NB4 (cell line): ENCODE results near the gene SOX6.

ENCODE experiments used
- POLR2A ChIP-seq: IDR thresholded peaks from 2 replicates; pipeline ENCODE4 v1.6.1; 2011; ENCODE audit warnings: mild to moderate bottlenecking; ENCODE audit not compliant: insufficient read length; ENCODE audit errors: extremely low read depth
- TF ChIP-seq, protein P1 (sequence below): IDR thresholded peaks from one replicate; pipeline ENCODE4 v1.5.1; 2012; ENCODE audit warnings: low read depth, low read length
- TF ChIP-seq, protein P2 (sequence below): IDR thresholded peaks from 2 replicates; pipeline ENCODE4 v1.6.1; 2011; ENCODE audit warnings: low read depth, low read length

GRCh38 chr11:16186680-16187079, 169.7 kb downstream of the SOX6 start:
- TF ChIP-seq, protein P1, sequence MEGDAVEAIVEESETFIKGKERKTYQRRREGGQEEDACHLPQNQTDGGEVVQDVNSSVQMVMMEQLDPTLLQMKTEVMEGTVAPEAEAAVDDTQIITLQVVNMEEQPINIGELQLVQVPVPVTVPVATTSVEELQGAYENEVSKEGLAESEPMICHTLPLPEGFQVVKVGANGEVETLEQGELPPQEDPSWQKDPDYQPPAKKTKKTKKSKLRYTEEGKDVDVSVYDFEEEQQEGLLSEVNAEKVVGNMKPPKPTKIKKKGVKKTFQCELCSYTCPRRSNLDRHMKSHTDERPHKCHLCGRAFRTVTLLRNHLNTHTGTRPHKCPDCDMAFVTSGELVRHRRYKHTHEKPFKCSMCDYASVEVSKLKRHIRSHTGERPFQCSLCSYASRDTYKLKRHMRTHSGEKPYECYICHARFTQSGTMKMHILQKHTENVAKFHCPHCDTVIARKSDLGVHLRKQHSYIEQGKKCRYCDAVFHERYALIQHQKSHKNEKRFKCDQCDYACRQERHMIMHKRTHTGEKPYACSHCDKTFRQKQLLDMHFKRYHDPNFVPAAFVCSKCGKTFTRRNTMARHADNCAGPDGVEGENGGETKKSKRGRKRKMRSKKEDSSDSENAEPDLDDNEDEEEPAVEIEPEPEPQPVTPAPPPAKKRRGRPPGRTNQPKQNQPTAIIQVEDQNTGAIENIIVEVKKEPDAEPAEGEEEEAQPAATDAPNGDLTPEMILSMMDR, result no peak
- TF ChIP-seq, protein P2, sequence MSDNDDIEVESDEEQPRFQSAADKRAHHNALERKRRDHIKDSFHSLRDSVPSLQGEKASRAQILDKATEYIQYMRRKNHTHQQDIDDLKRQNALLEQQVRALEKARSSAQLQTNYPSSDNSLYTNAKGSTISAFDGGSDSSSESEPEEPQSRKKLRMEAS, result no peak
- no peak for TF ChIP-seq POLR2A
